Naive thymus-derived CD4-positive, alpha-beta T cell (primary cell): ENCODE measurements around the gene CDK6. TPM values are rescaled to one million over a fixed set of nuclear protein-coding genes. Genes with fewer than 3 reads are reported as not detected.
A peak's percentile ranks its signal among the peaks of the same experiment; 100 is the strongest.

Experiments used
- ATAC-seq: fragments of 150-1000 bp; cut with Tn5 transposase; 2 replicates; pipeline ENCODE4 v1.10.0; 2021; ENCODE audit warnings: mild to moderate bottlenecking, moderate library complexity
- CTCF ChIA-PET: fragments of 350-600 bp; sonication (Branson Sonifier 250); formaldehyde crosslinking; loops from one replicate; lab custom pipeline; 2021; ENCODE audit warnings: antibody characterized with exemption; lab: Charles Lee
- POLR2A ChIA-PET: fragments of 350-600 bp; sonication (Branson Sonifier 250); formaldehyde crosslinking; loops from one replicate; lab custom pipeline; 2021; ENCODE audit warnings: antibody characterized with exemption, inconsistent platforms; lab: Charles Lee
- DNase-seq, 9 donors: peaks; one replicate each; pipeline versions ENCODE4 v3.0.0 to v3.0.0-alpha.2; 2020 to 2022; ENCODE audit warnings: mixed read lengths in 1 of 9
- H3K27ac ChIP-seq: one replicate; pipeline ENCODE4 v1.7.0; 2013; ENCODE audit warnings: mild to moderate bottlenecking, low read depth, low read length, moderate library complexity
- H3K27me3 ChIP-seq, 2 donors: one replicate each; pipeline ENCODE4 v1.7.0; 2013; ENCODE audit warnings: low read length in 2 of 2, mild to moderate bottlenecking in 2 of 2, moderate library complexity in 2 of 2; ENCODE audit not compliant: control insufficient read depth in 2 of 2, insufficient read depth in 2 of 2
- H3K36me3 ChIP-seq, 3 experiments: 1 replicate in 2 of 3; 2 replicates in 1 of 3; pipeline ENCODE4 v1.7.0; 2013; ENCODE audit warnings: low read length in 3 of 3, mild to moderate bottlenecking in 3 of 3, moderate library complexity in 1 of 3; ENCODE audit not compliant: insufficient read depth in 3 of 3, control insufficient read depth in 2 of 3
- H3K4me1 ChIP-seq, 2 donors: one replicate each; pipeline ENCODE4 v1.7.0; 2013; ENCODE audit warnings: low read length in 2 of 2, mild to moderate bottlenecking in 2 of 2, moderate library complexity in 1 of 2; ENCODE audit not compliant: control insufficient read depth in 2 of 2, insufficient read depth in 2 of 2
- H3K4me3 ChIP-seq: 2 replicates; pipeline ENCODE4 v1.7.0; 2013; ENCODE audit warnings: mild to moderate bottlenecking, low read length
- H3K9me3 ChIP-seq, 3 experiments: 1 replicate in 2 of 3; 2 replicates in 1 of 3; pipeline ENCODE4 v1.7.0; 2013; ENCODE audit warnings: low read length in 3 of 3; ENCODE audit not compliant: control insufficient read depth in 2 of 3
- H3K27ac Mint-ChIP-seq, 9 donors: one replicate each; pipeline ENCODE4 v1.8.0; 2020 to 2022; ENCODE audit warnings: mixed read lengths in 9 of 9, mild to moderate bottlenecking in 8 of 9, moderate library complexity in 5 of 9, inconsistent platforms in 2 of 9
- H3K27me3 Mint-ChIP-seq, 5 donors: one replicate each; pipeline ENCODE4 v1.8.0; 2021 to 2022; ENCODE audit warnings: mixed read lengths in 5 of 5, mild to moderate bottlenecking in 1 of 5
- H3K36me3 Mint-ChIP-seq, 5 donors: one replicate each; pipeline ENCODE4 v1.8.0; 2020 to 2022; ENCODE audit warnings: mixed read lengths in 5 of 5, mild to moderate bottlenecking in 3 of 5, inconsistent platforms in 1 of 5
- H3K4me1 Mint-ChIP-seq, 7 donors: one replicate each; pipeline ENCODE4 v1.8.0; 2020 to 2022; ENCODE audit warnings: mixed read lengths in 7 of 7, mild to moderate bottlenecking in 3 of 7, inconsistent platforms in 1 of 7
- H3K4me3 Mint-ChIP-seq, 10 donors: one replicate each; pipeline ENCODE4 v1.8.0; 2020 to 2022; ENCODE audit warnings: mild to moderate bottlenecking in 10 of 10, mixed read lengths in 10 of 10, moderate library complexity in 6 of 10, inconsistent platforms in 2 of 10
- H3K9me3 Mint-ChIP-seq, 11 donors: one replicate each; pipeline ENCODE4 v1.8.0; 2020 to 2022; ENCODE audit warnings: mixed read lengths in 11 of 11, mild to moderate bottlenecking in 4 of 11, inconsistent platforms in 1 of 11, moderate library complexity in 1 of 11
- intact Hi-C, 2 donors: fragments of 100-400 bp; cut with micrococcal nuclease; formaldehyde crosslinking; loops; one replicate each; pipeline ENCODE4 v1.15.1; 2023
- polyA plus RNA-seq, 2 donors: library from polyadenylated mRNA; unstranded; fragments of 300-500 nt; fragmentation: Illumina TruSeq; gene quantifications; one replicate each; pipeline ENCODE4 v1.2.3, GENCODE V29; 2021
- total RNA-seq, 6 experiments: library from RNA in 5 of 6; stranded (reverse) in 5 of 6; gene quantifications; 1 replicate in 5 of 6; 2 replicates in 1 of 6; pipeline ENCODE4 v1.2.3 and lab custom pipeline; 2021 to 2026

CDK6 gene
- total and polyA plus RNA-seq, 7 experiments from 2014 or later = 15.8 to 156 (median 36.8) TPM

DNA sequence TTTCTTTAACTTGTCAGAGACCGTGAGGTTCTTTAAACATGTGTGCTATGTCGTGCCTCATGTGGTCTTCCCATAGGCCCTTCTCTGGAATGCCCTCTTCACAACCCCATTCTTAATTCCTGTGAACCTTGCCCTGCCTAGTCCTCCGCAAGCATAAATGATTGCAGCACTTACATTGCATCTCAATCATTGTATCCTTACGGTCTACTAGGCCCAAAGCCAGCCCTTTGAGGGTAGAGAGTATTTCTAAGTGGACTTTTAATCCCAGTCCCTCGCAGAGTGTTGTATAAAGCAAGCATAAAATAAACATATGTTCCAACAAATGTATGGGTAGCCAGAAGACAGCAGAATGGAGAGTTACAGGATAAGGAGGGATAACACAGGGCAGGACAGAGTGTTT, 154.0 kb downstream of the CDK6 start:
- Histone ChIP-seq H3K4me1 (peaks cover 32 to 54% of the 10 kb centered on the region in 2 donors), H3K27ac (peak overlapping the region; percentile 70), H3K36me3 (no peaks in the 10 kb centered on the region), H3K9me3 (no peaks in the 10 kb centered on the region), H3K27me3 (no peaks in the 10 kb centered on the region), H3K4me3 (no peak overlapping the region)
- POLR2A ChIA-PET = interaction anchor here (1.1 kb wide), 1 partner anchor 15 kb away, joined by 3 read pairs; no protein-coding TSS in a partner anchor
- H3K27ac Mint-ChIP-seq = peak overlapping the region; percentile 73 to 93 (median 81)
- DNase-seq = no peak
- intact Hi-C loops = loop anchor here (5.0 kb wide), 2 partner anchors 155 to 435 kb away; partner anchors contain the start of genes SAMD9 (in 2 of the 2), PEX1 (in 1 of the 2) and RBM48 (in 1 of the 2)
- H3K9me3 Mint-ChIP-seq = peaks cover 0 to 17% (median 0%) of the 10 kb centered on the region in 11 donors
- peak overlapping the region in 9 of 10 donors; percentile 15 to 66 (median 49) for H3K4me3 Mint-ChIP-seq
- H3K36me3 Mint-ChIP-seq = peaks cover 0 to 53% (median 11%) of the 10 kb centered on the region in 5 donors
- no peaks in the 10 kb centered on the region for H3K27me3 Mint-ChIP-seq
- peaks cover 51 to 86% (median 83%) of the 10 kb centered on the region in 7 donors for H3K4me1 Mint-ChIP-seq
- no peak for ATAC-seq
- CTCF ChIA-PET = no interaction called here

DNA sequence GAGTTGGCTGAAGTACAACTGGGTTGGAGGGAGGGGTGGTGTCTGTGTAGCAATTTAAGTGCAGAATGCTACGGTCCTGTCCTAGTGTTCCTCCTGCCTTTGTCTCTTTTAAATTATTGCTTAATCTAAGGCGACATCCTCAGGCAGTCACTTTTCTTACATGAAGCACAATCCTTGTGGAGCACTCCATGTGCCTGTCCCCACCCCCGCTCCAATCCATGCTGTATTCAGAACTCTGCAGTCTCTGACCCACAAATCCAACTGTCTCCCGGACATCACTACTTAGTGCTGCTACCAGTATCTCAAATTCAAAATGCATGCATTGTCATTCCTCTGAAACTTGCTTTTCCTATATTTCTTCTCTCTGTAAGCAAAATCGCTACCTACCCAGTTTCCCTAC, 154.7 kb downstream of the CDK6 start:
- ATAC-seq = no peak
- Mint-ChIP-seq H3K9me3 (peaks cover 0 to 17% (median 0%) of the 10 kb centered on the region in 11 donors), H3K27me3 (no peaks in the 10 kb centered on the region), H3K4me3 (peak overlapping the region in 6 of 10 donors; percentile 32 to 66 (median 50)), H3K27ac (peak overlapping the region; percentile 73 to 93 (median 81)), H3K36me3 (peaks cover 0 to 46% (median 11%) of the 10 kb centered on the region in 5 donors), H3K4me1 (peaks cover 51 to 79% (median 77%) of the 10 kb centered on the region in 7 donors)
- ChIA-PET POLR2A (interaction anchor here (1.1 kb wide), 1 partner anchor 14 kb away, joined by 3 read pairs; no protein-coding TSS in a partner anchor), CTCF (interaction anchor here (1.5 kb wide), 1 partner anchor 9 kb away, joined by 4 read pairs; no protein-coding TSS in a partner anchor)
- no peaks in the 10 kb centered on the region for H3K36me3 ChIP-seq
- H3K4me3 ChIP-seq = no peak overlapping the region
- H3K4me1 ChIP-seq = peaks cover 32 to 54% of the 10 kb centered on the region in 2 donors
- intact Hi-C loops = loop anchor here (5.0 kb wide), 2 partner anchors 154 to 436 kb away; partner anchors contain the start of genes SAMD9 (in 2 of the 2), PEX1 (in 1 of the 2) and RBM48 (in 1 of the 2)
- H3K9me3 ChIP-seq = no peaks in the 10 kb centered on the region
- H3K27me3 ChIP-seq = no peaks in the 10 kb centered on the region
- peak overlapping the region; percentile 70 for H3K27ac ChIP-seq
- no peak for DNase-seq

DNA sequence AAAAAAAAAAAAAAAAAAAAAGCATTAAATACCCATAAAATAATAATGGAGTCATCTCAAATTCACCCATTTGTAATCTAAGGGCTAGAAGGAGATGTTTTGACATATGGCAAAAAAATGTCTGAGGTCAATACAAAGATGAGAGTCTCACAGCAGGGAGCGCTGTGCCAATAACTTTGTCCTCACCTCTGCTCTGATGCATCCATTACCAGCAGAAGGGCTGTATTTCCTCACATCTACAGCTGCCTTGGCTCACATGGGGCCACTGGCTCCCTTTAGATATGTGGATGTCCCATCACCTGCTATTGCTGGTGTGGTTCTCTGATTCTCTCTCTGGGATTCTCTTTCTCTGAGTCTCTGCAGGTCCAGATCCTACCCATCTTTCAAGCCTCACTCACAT, 155.9 kb downstream of the CDK6 start:
- POLR2A ChIA-PET = no interaction called here
- intact Hi-C loops = loop anchor here (5.0 kb wide), 2 partner anchors 153 to 437 kb away; partner anchors contain the start of genes SAMD9 (in 2 of the 2), PEX1 (in 1 of the 2) and RBM48 (in 1 of the 2)
- Mint-ChIP-seq H3K36me3 (peaks cover 0 to 44% (median 11%) of the 10 kb centered on the region in 5 donors), H3K27me3 (no peaks in the 10 kb centered on the region), H3K9me3 (peaks cover 0 to 17% (median 0%) of the 10 kb centered on the region in 11 donors), H3K4me1 (peaks cover 41 to 68% (median 65%) of the 10 kb centered on the region in 7 donors), H3K27ac (peak overlapping the region in 6 of 9 donors; percentile 43 to 87 (median 76)), H3K4me3 (peak overlapping the region in 7 of 10 donors; percentile 6 to 66 (median 32))
- Histone ChIP-seq H3K27ac (no peak overlapping the region), H3K9me3 (no peaks in the 10 kb centered on the region), H3K4me1 (peaks cover 27 to 50% of the 10 kb centered on the region in 2 donors), H3K36me3 (no peaks in the 10 kb centered on the region), H3K4me3 (no peak overlapping the region), H3K27me3 (no peaks in the 10 kb centered on the region)
- DNase-seq (no peak), ATAC-seq (no peak)
- CTCF ChIA-PET = interaction anchor here (0.9 to 1.5 kb wide), 2 partner anchors 10 to 30 kb away, joined by 3 to 4 read pairs; no protein-coding TSS in a partner anchor

DNA sequence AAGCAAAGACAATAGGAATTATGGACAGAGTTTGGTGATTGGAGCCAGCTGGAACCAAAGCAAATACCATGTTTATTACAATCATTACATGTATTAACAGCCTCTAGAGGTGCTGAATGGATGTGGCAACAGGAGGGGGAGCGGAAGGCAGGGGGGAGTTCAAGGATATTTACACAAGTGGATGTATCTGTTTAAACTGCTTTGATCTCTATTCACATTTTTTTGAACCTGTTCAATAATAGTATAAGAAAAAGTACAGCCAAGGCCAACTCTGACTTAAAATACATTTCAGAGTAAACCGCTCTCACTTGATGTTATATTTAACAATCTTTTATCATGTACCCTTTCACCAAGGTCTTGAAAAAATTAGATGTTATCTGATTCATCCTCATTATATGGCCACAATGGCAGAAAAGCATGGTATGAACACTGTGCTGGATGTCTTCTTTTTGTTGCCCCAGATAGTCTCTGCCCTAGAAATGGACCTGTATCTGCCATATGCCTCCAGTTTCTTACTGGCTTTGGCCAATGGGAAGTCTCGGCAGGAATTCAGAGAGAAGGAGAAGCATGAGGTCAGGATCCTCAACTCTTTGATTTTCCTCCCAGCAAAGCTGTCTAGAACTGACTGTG, 158.0 kb downstream of the CDK6 start:
- Histone ChIP-seq H3K27me3 (no peaks in the 10 kb centered on the region), H3K27ac (no peak overlapping the region), H3K9me3 (no peaks in the 10 kb centered on the region), H3K36me3 (no peaks in the 10 kb centered on the region), H3K4me1 (peaks cover 8 to 31% of the 10 kb centered on the region in 2 donors), H3K4me3 (no peak overlapping the region)
- Mint-ChIP-seq H3K4me3 (peak overlapping the region in 3 of 10 donors; percentile 18 to 47 (median 45)), H3K4me1 (peaks cover 27 to 58% (median 45%) of the 10 kb centered on the region in 7 donors), H3K9me3 (peaks cover 0 to 20% (median 0%) of the 10 kb centered on the region in 11 donors), H3K27ac (peak overlapping the region in 2 of 9 donors; percentile 23 to 64), H3K27me3 (no peaks in the 10 kb centered on the region), H3K36me3 (peaks cover 5 to 52% (median 16%) of the 10 kb centered on the region in 5 donors)
- DNase-seq (no peak), ATAC-seq (no peak)
- CTCF ChIA-PET = no interaction called here
- POLR2A ChIA-PET = no interaction called here
- intact Hi-C loops = loop anchor here in 1 of 2 donors (2.0 kb wide), 1 partner anchor 14 kb away; no protein-coding TSS in a partner anchor

DNA sequence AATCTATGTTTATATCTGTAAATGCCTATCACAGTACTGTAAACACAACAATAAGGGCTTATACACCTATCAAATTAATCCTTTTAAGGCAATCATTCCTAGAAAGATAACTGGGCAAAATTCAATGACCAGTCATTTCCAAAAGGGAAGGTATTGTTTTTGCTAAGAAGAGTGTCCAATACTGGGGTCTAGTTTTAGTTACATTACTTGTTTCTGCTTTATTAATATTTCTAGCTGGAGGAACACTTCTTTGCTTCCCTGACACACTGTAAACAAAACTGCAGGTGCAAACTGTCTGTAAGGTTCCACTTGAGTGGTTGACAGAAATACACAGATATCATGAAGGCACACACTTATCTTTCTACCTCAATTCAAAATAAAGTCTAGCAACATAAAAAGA, 162.0 kb downstream of the CDK6 start:
- Mint-ChIP-seq H3K27ac (peak overlapping the region in 1 of 9 donors; percentile 59), H3K36me3 (peaks cover 15 to 60% (median 28%) of the 10 kb centered on the region in 5 donors)

DNA sequence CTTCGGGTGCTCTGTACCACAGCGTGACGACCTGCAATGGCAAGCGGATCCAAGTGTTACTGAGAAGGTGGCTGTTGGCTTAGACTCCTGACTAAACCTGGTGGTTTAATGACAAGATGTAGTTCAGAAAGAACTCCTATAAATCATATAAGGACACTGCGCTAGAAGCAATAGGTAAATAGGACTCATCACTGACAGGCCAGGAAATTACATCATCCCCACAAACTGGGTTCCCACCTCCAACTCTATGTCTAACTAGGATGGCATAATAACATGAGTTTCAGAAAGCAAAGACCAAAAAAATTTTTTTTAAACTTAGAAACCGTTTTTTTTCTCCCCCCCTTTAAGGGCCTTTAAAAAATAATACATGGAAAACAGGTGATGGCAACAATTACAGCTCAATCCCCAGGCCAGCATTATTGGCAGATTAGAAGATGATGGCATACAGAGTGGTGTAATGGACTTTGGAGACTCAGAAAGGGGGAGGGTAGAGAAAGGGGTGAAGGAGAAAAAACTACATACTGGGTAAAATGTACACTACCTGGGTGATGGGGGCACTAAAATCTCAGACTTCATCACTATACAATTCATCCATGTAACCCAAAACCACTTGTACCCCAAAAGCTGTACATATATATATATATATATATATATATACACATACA, 164.7 kb downstream of the CDK6 start:
- peaks cover 0 to 10% (median 0%) of the 10 kb centered on the region in 11 donors for H3K9me3 Mint-ChIP-seq
- POLR2A ChIA-PET = interaction anchor here (0.6 kb wide), 1 partner anchor 41 kb away, joined by 3 read pairs; no protein-coding TSS in a partner anchor
- DNase-seq (no peak), ATAC-seq (no peak)
- CTCF ChIA-PET = no interaction called here
- Histone ChIP-seq H3K4me1 (no peaks in the 10 kb centered on the region), H3K9me3 (no peaks in the 10 kb centered on the region), H3K36me3 (peaks cover 0 to 3% (median 0%) of the 10 kb centered on the region in 3 experiments), H3K27me3 (no peaks in the 10 kb centered on the region), H3K4me3 (no peak overlapping the region), H3K27ac (no peak overlapping the region)
- H3K36me3 Mint-ChIP-seq = peaks cover 15 to 57% (median 27%) of the 10 kb centered on the region in 5 donors
- H3K4me1 Mint-ChIP-seq = peaks cover 0 to 60% (median 7%) of the 10 kb centered on the region in 7 donors
- H3K27me3 Mint-ChIP-seq = no peaks in the 10 kb centered on the region
- peak overlapping the region in 1 of 10 donors; percentile 24 for H3K4me3 Mint-ChIP-seq
- intact Hi-C loops = no loop called here
- peak overlapping the region in 2 of 9 donors; percentile 13 to 66 for H3K27ac Mint-ChIP-seq

More for the DNA sequence above, 162.0 kb downstream of the CDK6 start:
- Histone ChIP-seq H3K36me3 (peaks cover 0 to 3% (median 0%) of the 10 kb centered on the region in 3 experiments), H3K27me3 (no peaks in the 10 kb centered on the region), H3K4me1 (no peaks in the 10 kb centered on the region), H3K9me3 (no peaks in the 10 kb centered on the region), H3K4me3 (no peak overlapping the region), H3K27ac (no peak overlapping the region)
- Mint-ChIP-seq H3K9me3 (peaks cover 0 to 14% (median 0%) of the 10 kb centered on the region in 11 donors), H3K4me3 (no peak overlapping the region), H3K4me1 (peaks cover 12 to 64% (median 14%) of the 10 kb centered on the region in 7 donors), H3K27me3 (no peaks in the 10 kb centered on the region)
- DNase-seq = no peak
- POLR2A ChIA-PET = no interaction called here
- CTCF ChIA-PET = no interaction called here
- intact Hi-C loops = no loop called here
- ATAC-seq = no peak
